OCI-LY3 (cell line): ENCODE results near the gene CERKL.

Source experiments
- EZH2phosphoT487 ChIP-seq: fragments of 200-600 bp; shearing (Covaris generic); IDR thresholded peaks from 2 replicates; pipeline ENCODE4 v1.6.1; 2018; ENCODE audit warnings: antibody characterized with exemption, mixed run types, low read depth
- TF ChIP-seq, protein P1 (sequence below): fragments of 200-600, 300-600 bp; sonication (generic); IDR thresholded peaks from 2 replicates; pipeline ENCODE4 v1.5.1; 2014; ENCODE audit warnings: antibody characterized with exemption, low read length, low read depth

DNA sequence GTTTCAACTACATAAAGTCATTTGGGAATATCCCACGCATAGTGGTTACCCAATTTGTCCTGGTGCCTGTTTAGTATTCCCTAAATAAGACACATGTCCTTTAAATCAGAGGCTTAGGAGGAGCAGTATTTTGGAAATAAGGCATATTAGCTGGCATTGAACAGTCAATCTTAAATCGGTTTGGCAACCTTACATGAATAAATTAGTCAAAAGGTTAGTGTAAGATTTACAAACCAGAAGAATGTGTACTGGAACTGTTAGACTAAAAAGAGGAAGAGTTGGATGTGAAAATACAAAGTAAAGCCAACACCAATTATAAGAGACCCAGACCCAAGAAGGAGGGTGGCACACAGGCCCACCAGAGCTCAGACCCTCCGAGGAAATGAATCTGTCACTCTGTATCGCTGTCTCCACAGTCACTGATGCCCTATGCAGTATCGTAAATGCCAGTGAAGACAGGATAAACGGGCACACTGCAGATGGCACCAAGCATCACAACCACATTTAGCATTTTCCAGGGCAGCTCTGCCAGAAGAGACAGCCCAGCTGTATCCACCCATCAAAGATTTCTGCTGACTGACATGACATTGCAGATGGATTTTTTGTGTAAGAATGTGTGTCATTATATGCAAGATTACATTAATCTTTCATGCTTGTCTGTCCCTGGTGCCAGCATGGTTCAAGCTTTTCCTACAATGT lies 90.4 kb downstream of the CERKL start:
- TF ChIP-seq, protein P1, sequence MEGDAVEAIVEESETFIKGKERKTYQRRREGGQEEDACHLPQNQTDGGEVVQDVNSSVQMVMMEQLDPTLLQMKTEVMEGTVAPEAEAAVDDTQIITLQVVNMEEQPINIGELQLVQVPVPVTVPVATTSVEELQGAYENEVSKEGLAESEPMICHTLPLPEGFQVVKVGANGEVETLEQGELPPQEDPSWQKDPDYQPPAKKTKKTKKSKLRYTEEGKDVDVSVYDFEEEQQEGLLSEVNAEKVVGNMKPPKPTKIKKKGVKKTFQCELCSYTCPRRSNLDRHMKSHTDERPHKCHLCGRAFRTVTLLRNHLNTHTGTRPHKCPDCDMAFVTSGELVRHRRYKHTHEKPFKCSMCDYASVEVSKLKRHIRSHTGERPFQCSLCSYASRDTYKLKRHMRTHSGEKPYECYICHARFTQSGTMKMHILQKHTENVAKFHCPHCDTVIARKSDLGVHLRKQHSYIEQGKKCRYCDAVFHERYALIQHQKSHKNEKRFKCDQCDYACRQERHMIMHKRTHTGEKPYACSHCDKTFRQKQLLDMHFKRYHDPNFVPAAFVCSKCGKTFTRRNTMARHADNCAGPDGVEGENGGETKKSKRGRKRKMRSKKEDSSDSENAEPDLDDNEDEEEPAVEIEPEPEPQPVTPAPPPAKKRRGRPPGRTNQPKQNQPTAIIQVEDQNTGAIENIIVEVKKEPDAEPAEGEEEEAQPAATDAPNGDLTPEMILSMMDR = no peak
- no peak for TF ChIP-seq EZH2phosphoT487
